Transverse colon (tissue), 4 donors: Measurements from ENCODE around the gene RIMS1.

Source experiments
- POLR2AphosphoS5 ChIP-seq, 3 donors: sonication (generic); formaldehyde crosslinking; IDR thresholded peaks; one replicate each; pipeline ENCODE4 v1.6.1; 2016; ENCODE audit warnings: antibody characterized with exemption in 3 of 3
- TF ChIP-seq, protein P1 (sequence below), 5 experiments: fragments of 200-600 bp in 3 of 5; fragments of 450-650 bp in 2 of 5; sonication (generic) in 3 of 5; IDR thresholded peaks; 1 replicate in 2 of 5; 2 replicates in 3 of 5; pipeline ENCODE4 v1.5.1; 2016 to 2017; ENCODE audit warnings: antibody characterized with exemption in 5 of 5, inconsistent platforms in 3 of 5, mild to moderate bottlenecking in 2 of 5, moderate library complexity in 1 of 5

DNA sequence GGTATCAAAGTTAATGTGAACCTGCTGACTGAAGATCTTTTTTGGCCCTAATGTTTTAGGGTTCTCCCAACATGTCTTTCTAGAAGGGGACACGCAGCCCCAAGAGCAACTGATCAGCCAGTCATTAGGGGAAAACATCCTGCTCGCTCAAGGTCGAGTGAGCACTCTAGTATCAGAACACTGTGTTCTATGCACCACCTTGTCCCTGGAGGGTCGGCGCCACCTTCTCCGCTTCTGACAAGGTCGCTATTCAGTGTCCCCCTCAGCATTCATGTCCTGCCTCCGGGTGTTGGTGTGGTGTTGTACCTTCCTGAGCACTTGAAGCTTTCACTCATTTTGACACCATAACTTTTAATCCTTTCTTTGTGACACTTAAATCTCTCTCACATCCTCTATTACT is 404.3 kb downstream of the RIMS1 start:
- TF ChIP-seq, protein P1, sequence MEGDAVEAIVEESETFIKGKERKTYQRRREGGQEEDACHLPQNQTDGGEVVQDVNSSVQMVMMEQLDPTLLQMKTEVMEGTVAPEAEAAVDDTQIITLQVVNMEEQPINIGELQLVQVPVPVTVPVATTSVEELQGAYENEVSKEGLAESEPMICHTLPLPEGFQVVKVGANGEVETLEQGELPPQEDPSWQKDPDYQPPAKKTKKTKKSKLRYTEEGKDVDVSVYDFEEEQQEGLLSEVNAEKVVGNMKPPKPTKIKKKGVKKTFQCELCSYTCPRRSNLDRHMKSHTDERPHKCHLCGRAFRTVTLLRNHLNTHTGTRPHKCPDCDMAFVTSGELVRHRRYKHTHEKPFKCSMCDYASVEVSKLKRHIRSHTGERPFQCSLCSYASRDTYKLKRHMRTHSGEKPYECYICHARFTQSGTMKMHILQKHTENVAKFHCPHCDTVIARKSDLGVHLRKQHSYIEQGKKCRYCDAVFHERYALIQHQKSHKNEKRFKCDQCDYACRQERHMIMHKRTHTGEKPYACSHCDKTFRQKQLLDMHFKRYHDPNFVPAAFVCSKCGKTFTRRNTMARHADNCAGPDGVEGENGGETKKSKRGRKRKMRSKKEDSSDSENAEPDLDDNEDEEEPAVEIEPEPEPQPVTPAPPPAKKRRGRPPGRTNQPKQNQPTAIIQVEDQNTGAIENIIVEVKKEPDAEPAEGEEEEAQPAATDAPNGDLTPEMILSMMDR (IDR thresholded peaks at IDR 0.05) = no peak
- no peak for TF ChIP-seq POLR2AphosphoS5 (IDR thresholded peaks at IDR 0.05)
